Fibroblast of skin of left biceps (primary cell): ENCODE measurements around the gene TICAM1.
"Not testable (repeated sequence)": the region's sequence is repeated elsewhere in the genome, so short reads cannot be mapped to it uniquely, and the experiment has no call there.

Experiments
- DNase-seq, 2 experiments: peaks; one replicate each; pipeline ENCODE4 v3.0.0-alpha.2; 2013; ENCODE audit warnings: low read depth in 2 of 2

TICAM1 gene

GRCh38 chr19:4844348-4845179 is 13.1 kb upstream of the TICAM1 start:
- peak; percentile 88 to 90 for DNase-seq

GRCh38 chr19:4843647-4843965 is 12.1 kb upstream of the TICAM1 start:
- no peak for DNase-seq

DNA sequence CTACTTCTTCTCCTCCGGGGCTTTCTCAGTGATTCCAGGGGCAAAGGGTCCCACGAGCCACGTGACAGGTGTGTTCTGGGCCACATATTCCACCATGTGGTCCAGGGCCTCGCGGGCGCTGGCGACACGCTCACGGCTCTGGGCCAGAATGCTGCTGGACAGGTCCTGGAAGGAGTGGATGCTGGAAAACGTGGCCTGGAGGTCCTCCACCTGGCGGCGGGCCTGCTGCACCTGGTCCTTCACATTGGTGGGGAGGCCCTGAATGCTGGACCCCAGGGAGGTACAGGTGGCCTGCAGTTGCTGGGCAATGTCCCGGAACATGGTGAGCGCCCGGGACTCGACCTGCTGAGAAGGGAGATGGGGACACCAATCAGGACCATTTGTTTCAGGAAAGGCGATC is 7.7 kb upstream of the TICAM1 start:
- DNase-seq, result no peak

GRCh38 chr19:4832776-4833175 is 1.3 kb upstream of the TICAM1 start:
- no peak for DNase-seq

DNA sequence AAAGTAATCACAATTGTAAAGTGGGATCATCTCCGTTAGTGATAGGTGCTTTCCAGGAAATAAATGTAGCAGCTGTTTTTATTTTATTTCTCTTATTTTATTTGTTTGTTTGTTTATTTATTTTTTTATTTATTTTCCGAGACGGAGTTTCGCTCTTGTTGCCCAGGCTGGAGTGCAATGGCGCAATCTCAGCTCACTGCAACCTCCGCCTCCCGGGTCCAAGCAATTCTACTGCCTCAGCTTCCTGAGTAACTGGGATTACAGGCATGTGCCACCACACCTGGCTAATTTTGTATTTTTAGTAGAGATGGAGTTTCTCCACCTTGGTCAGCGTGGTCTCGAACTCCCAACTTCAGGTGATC is 448 bp upstream of the TICAM1 start:
- not testable (repeated sequence) for DNase-seq

DNA sequence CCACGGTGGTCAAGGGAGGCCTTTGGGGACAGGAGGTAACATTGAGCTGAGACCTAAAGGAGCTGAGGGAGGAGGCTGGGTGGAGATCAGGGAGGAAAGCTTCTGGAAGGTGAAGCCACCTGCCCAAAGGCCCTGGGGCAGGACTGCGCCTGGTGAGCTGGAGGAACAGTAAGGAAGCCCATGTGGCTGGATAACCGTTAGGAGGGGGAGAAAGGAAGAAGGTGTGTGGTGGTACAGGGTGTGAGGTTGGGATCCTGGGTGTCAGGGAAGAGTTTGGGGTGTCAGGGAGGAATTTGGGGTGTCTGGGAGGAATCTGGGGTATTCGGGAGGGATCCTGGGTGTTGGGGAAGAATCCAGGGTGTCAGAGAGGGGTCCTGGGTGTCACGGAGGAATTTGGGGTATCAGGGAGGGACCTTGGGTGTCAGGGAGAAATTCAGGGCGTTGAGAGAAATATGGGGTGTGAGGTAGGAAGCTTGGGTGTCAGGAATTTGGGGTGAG is 695 bp downstream of the TICAM1 start:
- no peak for DNase-seq

- DNase-seq, result no peak
Observed at GRCh38 chr19:4830332-4830731, 1.2 kb downstream of the TICAM1 start.

- no peak for DNase-seq
Observed at GRCh38 chr19:4829001-4829712, 2.4 kb downstream of the TICAM1 start.

DNA sequence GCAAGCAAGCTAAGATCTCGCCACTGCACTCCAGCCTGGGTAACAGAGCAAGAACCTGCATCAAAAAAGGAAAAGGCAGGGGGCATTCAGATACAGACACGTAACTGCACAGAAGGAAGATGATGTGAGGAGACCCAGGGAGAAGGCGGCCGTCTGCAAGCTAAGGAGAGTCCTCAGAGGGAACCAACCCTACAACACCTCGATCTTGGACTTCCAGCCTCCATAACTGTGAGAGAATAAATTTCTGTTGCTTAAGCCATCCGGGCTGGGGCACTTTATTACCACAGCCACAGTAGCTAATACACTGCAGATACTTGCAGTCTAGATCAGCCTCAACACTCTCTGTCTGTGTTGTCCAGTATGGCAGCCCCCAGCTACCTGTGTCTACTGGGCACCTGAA is 7.9 kb downstream of the TICAM1 start:
- DNase-seq, result no peak

DNA sequence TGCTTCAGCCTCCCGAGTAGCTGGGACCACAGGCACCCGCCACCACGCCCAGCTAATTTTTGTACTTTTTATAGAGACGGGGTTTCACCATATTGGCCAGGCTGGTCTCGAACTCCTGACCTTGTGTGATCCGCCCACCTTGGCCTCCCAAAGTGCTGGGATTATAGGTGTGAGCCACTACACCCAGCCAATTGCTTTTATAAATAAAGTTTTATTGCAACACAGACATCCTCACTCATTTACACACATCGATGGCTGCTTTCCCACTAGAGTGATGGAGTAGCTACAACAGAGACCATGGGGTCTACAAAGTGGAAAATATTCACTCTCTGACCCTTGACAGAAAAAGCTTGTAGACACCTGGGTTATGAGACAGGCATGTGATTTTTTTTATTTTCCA is 9.2 kb downstream of the TICAM1 start:
- not testable (repeated sequence) for DNase-seq

DNA sequence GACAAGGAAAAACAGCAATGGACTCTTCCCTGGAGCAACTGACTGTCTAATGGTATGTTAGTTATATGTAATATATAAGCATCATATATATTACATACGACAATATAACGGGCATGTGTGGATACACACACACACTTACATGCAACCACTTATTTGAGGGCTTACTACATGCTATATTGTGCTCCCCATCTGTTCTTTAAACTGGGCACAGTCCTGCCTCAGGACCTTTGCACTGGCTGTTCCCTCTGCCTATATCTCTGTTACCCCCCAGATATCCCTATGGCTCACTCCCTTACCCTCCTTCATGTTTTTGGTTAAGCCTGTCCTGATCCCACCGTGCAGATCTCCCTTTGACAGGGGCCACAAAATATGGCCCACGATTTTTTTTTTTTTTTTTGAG is 10.2 kb downstream of the TICAM1 start:
- no peak for DNase-seq

- DNase-seq, result no peak
Observed at GRCh38 chr19:4817467-4818277, 13.8 kb downstream of the TICAM1 start.

DNA sequence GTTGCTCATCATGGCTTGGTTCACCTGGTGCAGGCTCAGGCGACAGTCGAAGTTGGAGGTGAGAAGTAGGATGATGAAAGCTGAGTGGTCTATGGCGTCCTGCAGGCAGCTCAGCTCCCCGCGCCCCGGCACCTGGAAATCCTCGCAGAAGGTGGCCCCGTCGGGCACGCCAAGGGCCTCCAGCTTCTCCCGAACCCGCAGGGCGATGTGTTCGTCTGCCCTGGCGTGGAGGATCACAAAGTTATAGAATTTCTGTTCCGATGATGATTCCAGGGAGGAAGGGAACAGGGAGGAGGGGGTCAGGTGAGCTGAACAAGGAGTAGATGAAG is 14.6 kb downstream of the TICAM1 start:
- DNase-seq, result no peak

DNA sequence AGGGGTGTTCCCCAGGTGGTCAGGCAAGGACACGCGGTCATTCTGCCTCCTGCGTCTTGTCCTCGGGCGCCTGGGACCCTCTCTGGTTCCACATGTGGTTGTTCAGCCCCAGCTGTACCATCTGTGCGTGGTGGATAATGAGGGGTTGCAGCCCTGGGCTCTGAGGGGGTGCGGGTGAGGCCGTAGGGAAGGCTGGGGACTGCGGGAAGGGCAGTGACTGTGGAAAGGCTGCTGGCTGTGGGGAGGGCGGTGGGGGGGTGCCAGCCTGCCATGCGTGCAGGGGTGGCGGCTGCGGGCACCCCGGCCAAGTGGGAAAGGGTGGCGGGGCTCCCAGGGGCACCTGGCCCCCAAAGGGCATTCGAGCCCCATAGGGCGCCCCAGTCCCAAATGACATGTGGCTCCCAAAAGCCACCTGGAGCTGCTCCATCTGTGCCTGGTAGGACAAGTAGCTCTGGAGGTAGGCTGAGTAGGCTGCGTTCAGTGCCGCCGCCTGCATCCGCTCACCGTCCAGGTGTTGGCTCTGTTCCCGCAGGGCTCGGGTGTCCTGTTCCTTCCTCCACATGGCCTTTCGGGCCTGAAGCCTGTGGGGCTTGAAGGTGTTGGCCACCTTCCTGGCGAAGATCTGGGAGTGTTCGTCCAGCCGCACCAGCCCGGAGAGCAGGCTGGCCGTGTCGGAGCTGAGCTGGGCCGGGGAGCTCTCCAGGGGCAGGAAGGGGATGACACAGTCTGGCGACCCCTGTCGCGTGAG is 15.1 kb downstream of the TICAM1 start:
- DNase-seq, result no peak

- DNase-seq, result peak; percentile 81
Observed at GRCh38 chr19:4815426-4816201, 15.9 kb downstream of the TICAM1 start.

DNA sequence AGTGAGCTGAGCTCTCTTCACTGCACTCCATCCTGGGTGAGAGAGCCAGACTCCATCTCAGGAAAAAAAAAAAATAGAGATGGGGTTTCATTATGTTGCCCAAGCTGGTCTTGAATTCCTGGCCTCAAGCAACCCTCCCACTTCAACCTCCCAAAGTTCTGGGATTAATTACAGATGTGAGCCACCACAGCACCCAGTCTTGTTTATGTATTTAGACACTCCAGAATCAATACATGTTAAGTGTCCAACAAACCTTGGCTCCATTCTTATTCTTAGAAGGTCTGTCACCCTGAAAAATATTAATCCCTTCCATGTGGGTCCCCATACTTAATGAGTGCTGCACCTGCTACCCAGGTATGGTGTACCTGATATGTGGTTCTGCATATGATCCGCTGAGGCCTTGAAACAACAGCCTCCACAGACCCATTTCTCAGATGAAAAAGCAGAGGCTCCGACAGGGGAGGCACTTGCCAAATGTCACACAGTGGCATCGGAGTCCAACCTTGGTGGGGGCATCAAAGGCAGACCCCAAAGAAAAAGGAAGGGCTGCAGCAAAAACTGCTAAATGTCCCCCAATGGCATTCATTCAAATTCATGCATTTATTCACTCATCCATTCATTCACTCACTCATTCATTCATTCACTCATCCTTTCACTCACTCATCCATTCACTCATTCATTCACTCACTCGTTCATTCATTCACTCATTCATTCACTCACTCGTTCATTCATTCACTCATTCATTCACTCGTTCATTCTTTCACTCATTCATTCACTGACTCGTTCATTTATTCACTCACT is 16.7 kb downstream of the TICAM1 start:
- peak; percentile 64 to 68 for DNase-seq

- DNase-seq, result no peak
Observed at GRCh38 chr19:4811328-4812131, 20.0 kb downstream of the TICAM1 start.

- DNase-seq, result no peak
Observed at GRCh38 chr19:4807188-4807587, 24.3 kb downstream of the TICAM1 start.

GRCh38 chr19:4806384-4806783 is 25.1 kb downstream of the TICAM1 start:
- no peak for DNase-seq
